Suprapubic skin (tissue), 4 donors: ENCODE results near the gene TBRG4. TPM values are rescaled to one million over a fixed set of nuclear protein-coding genes. Genes with fewer than 3 reads are reported as not detected.

ENCODE experiments used
- DNase-seq, 2 donors: peaks; one replicate each; pipeline ENCODE4 v3.0.0-alpha.2; 2019; ENCODE audit warnings: low spot score in 2 of 2
- H3K27ac ChIP-seq: fragments of 200-600 bp; sonication (generic); one replicate; pipeline ENCODE4 v1.5.1; 2019
- H3K27me3 ChIP-seq: fragments of 200-600 bp; sonication (generic); one replicate; pipeline ENCODE4 v1.5.1; 2019
- H3K36me3 ChIP-seq: fragments of 200-600 bp; sonication (generic); one replicate; pipeline ENCODE4 v1.5.1; 2019
- H3K4me1 ChIP-seq: fragments of 200-600 bp; sonication (generic); one replicate; pipeline ENCODE4 v1.5.1; 2019
- H3K4me3 ChIP-seq: fragments of 200-600 bp; sonication (generic); one replicate; pipeline ENCODE4 v1.5.1; 2019; ENCODE audit warnings: mild to moderate bottlenecking
- H3K9me3 ChIP-seq: fragments of 200-600 bp; sonication (generic); one replicate; pipeline ENCODE4 v1.5.1; 2019
- EP300 ChIP-seq: sonication (generic); formaldehyde crosslinking; IDR thresholded peaks from one replicate; pipeline ENCODE4 v1.6.1; 2017; ENCODE audit warnings: antibody characterized with exemption
- POLR2A ChIP-seq, 2 donors: fragments of 450-650 bp; IDR thresholded peaks; one replicate each; pipeline ENCODE4 v1.6.1; 2017; ENCODE audit warnings: antibody characterized with exemption in 2 of 2, mild to moderate bottlenecking in 2 of 2, moderate library complexity in 2 of 2
- POLR2AphosphoS5 ChIP-seq, 3 donors: sonication (generic); formaldehyde crosslinking; IDR thresholded peaks; one replicate each; pipeline ENCODE4 v1.6.1; 2017; ENCODE audit warnings: antibody characterized with exemption in 3 of 3
- WGBS: methylation state at CpG from one replicate; pipeline ENCODE4 v1.1.5; 2018; 5-methylcytosine and 5-hydroxymethylcytosine counted together
- total RNA-seq, 4 donors: library from RNA; depleted of rRNA; stranded (reverse); fragments of >200 nt; gene quantifications; one replicate each; pipeline ENCODE4 v1.1.0, GENCODE V29; 2016
- TF ChIP-seq, protein P1 (sequence below), 2 donors: fragments of 200-600 bp in 1 of 2; fragments of 450-650 bp in 1 of 2; sonication (generic) in 1 of 2; IDR thresholded peaks; one replicate each; pipeline ENCODE4 v1.5.1; 2016 to 2019; ENCODE audit warnings: antibody characterized with exemption in 2 of 2, mild to moderate bottlenecking in 1 of 2, moderate library complexity in 1 of 2

The TBRG4 gene
- total RNA-seq, 4 donors from 2014 or later, result 49.9 to 82.8 (median 68.9) TPM

DNA sequence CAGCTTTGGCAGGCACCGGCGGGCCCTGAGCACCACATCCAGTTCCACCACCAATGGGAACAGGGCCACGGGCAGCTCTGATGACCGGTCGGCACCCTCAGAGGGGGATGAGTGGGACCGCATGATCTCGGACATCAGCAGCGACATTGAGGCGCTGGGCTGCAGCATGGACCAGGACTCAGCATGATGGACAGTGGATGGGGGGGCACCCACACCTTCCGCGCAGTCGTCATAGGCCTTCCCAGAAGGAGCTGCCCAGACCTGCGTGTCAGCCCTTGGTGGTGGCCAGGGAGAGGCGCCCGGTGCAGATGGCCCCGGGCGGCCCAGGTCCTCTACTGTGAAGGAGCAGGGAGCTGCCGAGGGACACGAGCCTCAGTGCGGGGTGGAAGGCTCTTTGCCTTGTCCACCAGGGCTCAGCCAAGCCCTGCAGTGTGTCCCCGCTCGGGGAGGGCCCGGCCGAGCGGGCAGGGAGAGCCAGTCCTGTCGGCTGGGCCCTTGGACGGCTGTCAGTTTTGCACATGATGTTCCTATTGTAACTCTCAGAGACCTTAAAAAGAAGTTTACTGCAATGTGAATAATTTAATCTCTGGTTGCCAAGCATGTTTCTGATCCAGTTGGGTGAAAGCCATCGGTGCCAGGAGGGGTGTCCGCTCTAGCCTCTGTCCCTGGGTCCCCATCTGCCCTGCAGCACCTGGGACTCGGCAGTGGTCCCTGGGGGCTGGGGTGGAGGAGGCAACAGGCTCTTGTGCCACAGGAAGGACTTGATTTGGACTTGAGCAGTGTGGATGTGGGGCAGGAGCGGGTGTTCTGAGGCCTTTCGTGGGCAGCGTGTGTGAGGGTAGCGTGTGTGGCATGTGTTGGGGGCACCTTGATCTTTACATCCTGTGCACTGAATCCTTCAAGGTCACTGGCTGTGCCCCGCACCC lies 35.4 kb downstream of the TBRG4 start:
- 91% methylated on average over 23 of the region's 35 CpGs for WGBS

DNA sequence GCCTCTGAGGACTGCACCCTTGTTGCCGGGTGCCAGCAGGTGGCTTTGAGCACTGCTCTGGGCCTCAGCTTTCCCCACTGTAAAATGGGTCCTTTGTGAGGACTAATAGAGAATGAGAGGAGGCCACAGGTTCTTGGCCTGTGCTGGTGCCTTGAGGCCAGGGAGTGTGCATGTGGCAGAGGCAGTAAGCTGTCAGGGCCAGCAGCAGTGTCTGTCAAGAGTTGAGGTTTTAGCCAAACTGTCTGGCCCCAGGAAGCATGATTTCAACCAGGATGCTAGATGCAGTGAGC lies 36.2 kb downstream of the TBRG4 start:
- H3K27me3 ChIP-seq, result no peaks in the 10 kb centered on the region
- H3K4me3 ChIP-seq, result no peak overlapping the region
- TF ChIP-seq POLR2A (IDR thresholded peaks at IDR 0.05) (no peak), EP300 (no peak), POLR2AphosphoS5 (IDR thresholded peaks at IDR 0.05) (no peak)
- TF ChIP-seq, protein P1, sequence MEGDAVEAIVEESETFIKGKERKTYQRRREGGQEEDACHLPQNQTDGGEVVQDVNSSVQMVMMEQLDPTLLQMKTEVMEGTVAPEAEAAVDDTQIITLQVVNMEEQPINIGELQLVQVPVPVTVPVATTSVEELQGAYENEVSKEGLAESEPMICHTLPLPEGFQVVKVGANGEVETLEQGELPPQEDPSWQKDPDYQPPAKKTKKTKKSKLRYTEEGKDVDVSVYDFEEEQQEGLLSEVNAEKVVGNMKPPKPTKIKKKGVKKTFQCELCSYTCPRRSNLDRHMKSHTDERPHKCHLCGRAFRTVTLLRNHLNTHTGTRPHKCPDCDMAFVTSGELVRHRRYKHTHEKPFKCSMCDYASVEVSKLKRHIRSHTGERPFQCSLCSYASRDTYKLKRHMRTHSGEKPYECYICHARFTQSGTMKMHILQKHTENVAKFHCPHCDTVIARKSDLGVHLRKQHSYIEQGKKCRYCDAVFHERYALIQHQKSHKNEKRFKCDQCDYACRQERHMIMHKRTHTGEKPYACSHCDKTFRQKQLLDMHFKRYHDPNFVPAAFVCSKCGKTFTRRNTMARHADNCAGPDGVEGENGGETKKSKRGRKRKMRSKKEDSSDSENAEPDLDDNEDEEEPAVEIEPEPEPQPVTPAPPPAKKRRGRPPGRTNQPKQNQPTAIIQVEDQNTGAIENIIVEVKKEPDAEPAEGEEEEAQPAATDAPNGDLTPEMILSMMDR (IDR thresholded peaks at IDR 0.05), result no peak
- no peaks in the 10 kb centered on the region for H3K9me3 ChIP-seq
- H3K36me3 ChIP-seq, result peaks cover 75% of the 10 kb centered on the region
- WGBS, result 100% methylated on average over 1 of the region's 1 CpG
- H3K27ac ChIP-seq, result no peak overlapping the region
- peaks cover 5% of the 10 kb centered on the region for H3K4me1 ChIP-seq
- peak in 1 of 2 donors; percentile 55 for DNase-seq

More for the DNA sequence above, 35.4 kb downstream of the TBRG4 start:
- no peaks in the 10 kb centered on the region for H3K9me3 ChIP-seq
- no peak for TF ChIP-seq POLR2A (IDR thresholded peaks at IDR 0.05)
- no peak for TF ChIP-seq POLR2AphosphoS5 (IDR thresholded peaks at IDR 0.05)
- no peak for TF ChIP-seq EP300
- TF ChIP-seq, protein P1 (IDR thresholded peaks at IDR 0.05), result no peak
- H3K4me3 ChIP-seq, result no peak overlapping the region
- H3K27me3 ChIP-seq, result no peaks in the 10 kb centered on the region
- H3K4me1 ChIP-seq, result peaks cover 5% of the 10 kb centered on the region
- peaks cover 67% of the 10 kb centered on the region for H3K36me3 ChIP-seq
- H3K27ac ChIP-seq, result no peak overlapping the region
- peak in 1 of 2 donors; percentile 69 for DNase-seq

DNA sequence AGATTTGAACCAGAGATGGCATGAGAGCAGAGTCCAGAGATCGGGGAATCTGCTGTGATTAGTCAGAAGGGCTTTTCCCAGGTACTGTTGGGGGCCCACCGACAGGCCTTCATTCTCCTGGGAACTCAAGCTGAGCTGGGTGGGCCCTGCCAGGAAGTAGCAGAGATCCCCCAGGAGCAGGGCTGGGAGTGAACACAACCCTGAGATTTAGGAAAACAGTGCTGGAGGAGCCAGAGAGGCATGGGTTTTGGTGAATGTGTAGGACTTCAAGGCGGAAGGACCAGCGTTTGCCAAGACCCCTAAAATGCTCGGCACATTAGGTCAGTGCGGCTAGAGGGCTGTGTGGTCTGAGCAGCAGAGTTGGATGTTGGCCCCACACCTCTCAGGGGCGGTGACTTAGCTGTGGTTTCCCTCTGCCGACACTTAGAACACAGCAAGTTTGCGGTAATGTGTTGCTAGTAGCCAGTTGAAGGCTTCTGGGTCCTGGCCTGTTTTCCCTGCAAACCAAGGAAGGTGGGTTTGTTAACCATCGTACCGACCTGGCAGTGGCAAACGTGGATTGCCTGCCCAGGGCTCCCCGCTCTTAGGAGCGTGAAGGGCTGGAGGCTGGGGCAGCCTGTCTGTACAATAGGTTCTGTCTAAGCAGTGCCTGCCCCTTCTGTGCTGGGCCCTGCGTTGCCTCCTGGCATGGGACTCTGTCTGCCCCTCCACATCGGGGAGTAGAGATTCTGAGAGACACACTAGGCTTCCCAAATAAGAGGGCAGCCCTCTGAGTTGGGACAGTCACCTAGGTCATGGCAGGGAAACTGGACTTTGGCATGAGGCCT lies 36.8 kb downstream of the TBRG4 start:
- H3K4me3 ChIP-seq, result no peak overlapping the region
- H3K27me3 ChIP-seq, result no peaks in the 10 kb centered on the region
- H3K9me3 ChIP-seq, result no peaks in the 10 kb centered on the region
- 85% methylated on average over 9 of the region's 16 CpGs for WGBS
- no peak for TF ChIP-seq EP300
- no peak for TF ChIP-seq POLR2A (IDR thresholded peaks at IDR 0.05)
- no peak for TF ChIP-seq POLR2AphosphoS5 (IDR thresholded peaks at IDR 0.05)
- TF ChIP-seq, protein P1 (IDR thresholded peaks at IDR 0.05), result no peak
- peak in 1 of 2 donors; percentile 60 for DNase-seq
- H3K27ac ChIP-seq, result no peak overlapping the region
- peaks cover 81% of the 10 kb centered on the region for H3K36me3 ChIP-seq
- H3K4me1 ChIP-seq, result peaks cover 5% of the 10 kb centered on the region

DNA sequence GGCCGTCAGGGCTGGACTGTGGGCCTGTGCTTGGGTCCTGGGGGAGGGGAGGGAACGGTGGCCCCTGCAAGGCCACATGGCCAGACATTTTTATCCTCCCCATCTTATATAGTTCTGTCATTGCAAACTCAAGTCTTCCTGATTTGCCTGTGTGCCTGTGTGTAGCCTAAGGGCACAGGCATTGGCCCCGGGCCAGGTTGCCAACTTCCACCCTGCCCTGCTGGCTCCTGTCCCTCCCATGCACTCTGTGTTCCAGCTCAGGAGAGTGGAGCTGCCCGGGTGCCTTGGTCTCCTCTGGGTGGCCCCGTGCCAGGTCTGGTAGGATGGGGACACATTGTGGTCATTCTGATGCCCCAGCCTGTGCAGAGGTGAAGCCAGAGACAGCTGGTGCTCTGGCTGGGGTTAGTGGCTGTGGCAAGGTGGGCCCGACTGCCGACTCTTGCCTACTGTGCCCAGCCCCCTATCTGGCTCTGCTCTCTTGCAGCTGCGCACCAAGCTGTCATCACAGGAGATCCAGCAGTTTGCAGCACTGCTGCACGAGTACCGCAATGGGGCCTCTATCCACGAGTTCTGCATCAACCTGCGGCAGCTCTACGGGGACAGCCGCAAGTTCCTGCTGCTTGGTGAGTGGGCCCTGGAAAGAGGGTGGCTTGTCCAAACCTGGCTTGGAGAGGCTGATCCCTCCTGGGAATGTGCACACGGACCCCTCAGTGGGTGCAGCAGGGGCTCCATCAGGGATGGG lies 37.5 kb downstream of the TBRG4 start:
- no peaks in the 10 kb centered on the region for H3K27me3 ChIP-seq
- H3K27ac ChIP-seq, result no peak overlapping the region
- H3K4me3 ChIP-seq, result no peak overlapping the region
- peak in 1 of 2 donors; percentile 65 for DNase-seq
- H3K36me3 ChIP-seq, result peaks cover 89% of the 10 kb centered on the region
- whole genome bisulfite sequencing, result 81% methylated on average over 10 of the region's 15 CpGs
- peaks cover 5% of the 10 kb centered on the region for H3K4me1 ChIP-seq
- H3K9me3 ChIP-seq, result no peaks in the 10 kb centered on the region
- TF ChIP-seq EP300, result no peak
- no peak for TF ChIP-seq POLR2AphosphoS5 (IDR thresholded peaks at IDR 0.05)
- TF ChIP-seq, protein P1 (IDR thresholded peaks at IDR 0.05), result no peak
- TF ChIP-seq POLR2A (IDR thresholded peaks at IDR 0.05), result no peak
